SKM-1 treated with dmso at 0.1 percent for 144 hours (cell line): Measurements from ENCODE around the gene SHC3.
A peak's percentile ranks its signal among the peaks of the same experiment; 100 is the strongest.

Source experiments
- DNase-seq: peaks from one replicate; lab custom pipeline; 2025; ENCODE audit not compliant: unreplicated experiment; lab: John Stamatoyannopoulos, UW

The SHC3 gene

GRCh38 chr9:88988796-88989641 is 189.6 kb downstream of the SHC3 start:
- DNase-seq: peak; percentile 25

GRCh38 chr9:88987661-88988060 is 191.0 kb downstream of the SHC3 start:
- DNase-seq: no peak

GRCh38 chr9:88986776-88987175 is 191.8 kb downstream of the SHC3 start:
- no peak for DNase-seq

- no peak for DNase-seq
Observed at GRCh38 chr9:88985616-88986015, 193.0 kb downstream of the SHC3 start.

GRCh38 chr9:88984543-88984883 is 194.1 kb downstream of the SHC3 start:
- no peak for DNase-seq

GRCh38 chr9:88983865-88984542 is 194.6 kb downstream of the SHC3 start:
- no peak for DNase-seq

- no peak for DNase-seq
Observed at GRCh38 chr9:88980740-88981203, 197.8 kb downstream of the SHC3 start.

- no peak for DNase-seq
Observed at GRCh38 chr9:88979791-88980190, 198.8 kb downstream of the SHC3 start.

GRCh38 chr9:88979021-88979420 is 199.6 kb downstream of the SHC3 start:
- no peak for DNase-seq

GRCh38 chr9:88978034-88978433 is 200.6 kb downstream of the SHC3 start:
- DNase-seq: no peak

GRCh38 chr9:88976890-88977257 is 201.7 kb downstream of the SHC3 start:
- DNase-seq: no peak

- DNase-seq: no peak
Observed at GRCh38 chr9:88975966-88976889, 202.4 kb downstream of the SHC3 start.

GRCh38 chr9:88974641-88975040 is 204.0 kb downstream of the SHC3 start:
- no peak for DNase-seq

- no peak for DNase-seq
Observed at GRCh38 chr9:88973281-88974045, 205.2 kb downstream of the SHC3 start.

GRCh38 chr9:88972401-88972800 is 206.2 kb downstream of the SHC3 start:
- DNase-seq: no peak

- DNase-seq: no peak
Observed at GRCh38 chr9:88971131-88971960, 207.3 kb downstream of the SHC3 start.

GRCh38 chr9:88969646-88970373 is 208.8 kb downstream of the SHC3 start:
- no peak for DNase-seq

GRCh38 chr9:88968799-88969198 is 209.8 kb downstream of the SHC3 start:
- DNase-seq: no peak
